HCT116 (cell line): Measurements from ENCODE around the gene EHMT1. TPM values are rescaled to one million over a fixed set of nuclear protein-coding genes. Genes with fewer than 3 reads are reported as not detected.

Experiments used
- ATAC-seq: fragments of 200-7000 bp; cut with Tn5 transposase; 2 replicates; pipeline ENCODE4 v1.9.1; 2020; ENCODE audit warnings: mild to moderate bottlenecking, moderate library complexity
- BruUV-seq: library from RNA; stranded (reverse); fragments of 400-500 nt; replicated peaks from 2 replicates; lab custom pipeline; 2021; lab: Mats Ljungman, UMichigan
- CTCF ChIA-PET: fragments of 300-600 bp; sonication (Branson Sonifier 250); formaldehyde crosslinking; loops from one replicate; lab custom pipeline; 2021; ENCODE audit warnings: antibody characterized with exemption; lab: Charles Lee
- POLR2A ChIA-PET: fragments of 300-600, 350-600 bp; sonication (Branson Sonifier 250); formaldehyde crosslinking; loops from one replicate; lab custom pipeline; 2021; ENCODE audit warnings: antibody characterized with exemption; lab: Charles Lee
- RAD21 ChIA-PET, 2 experiments: fragments of 300-600 bp; sonication (Branson Sonifier 250); formaldehyde crosslinking; loops; one replicate each; lab custom pipeline; 2023; ENCODE audit warnings: low total read pairs in 2 of 2; ENCODE audit not compliant: uncharacterized antibody in 2 of 2, unreplicated experiment in 2 of 2, low non-redundant PET in 1 of 2; lab: Charles Lee
- DNase-seq: peaks from one replicate; pipeline ENCODE4 v3.0.0-alpha.2; 2010; ENCODE audit warnings: low read depth, low spot score
- H2AFZ ChIP-seq: fragments of 200-600 bp; shearing (Covaris generic), sonication (generic); 2 replicates; pipeline ENCODE4 v1.6.1; 2017; ENCODE audit warnings: low read depth, mixed run types, mixed read lengths, antibody characterized with exemption, low read length; ENCODE audit not compliant: poor library complexity, severe bottlenecking
- H3K27ac ChIP-seq: 2 replicates; pipeline ENCODE4 v1.5.1; 2012; ENCODE audit warnings: low read depth, low read length
- H3K27me3 ChIP-seq: fragments of 200-600 bp; sonication (generic); 2 replicates; pipeline ENCODE4 v1.6.1; 2016; ENCODE audit warnings: mixed run types, low read length, mixed read lengths; ENCODE audit not compliant: insufficient read depth
- H3K36me3 ChIP-seq, 2 experiments: fragments of 200-500 bp in 1 of 2; fragments of 200-600 bp in 1 of 2; sonication (Bioruptor generic) in 1 of 2; sonication (generic) in 1 of 2; 2 replicates each; pipeline versions ENCODE4 v1.5.1 to v1.6.1; 2014 to 2016; ENCODE audit warnings: low read length in 2 of 2, inconsistent platforms in 1 of 2, mixed read lengths in 1 of 2, mixed run types in 1 of 2; ENCODE audit not compliant: insufficient read depth in 2 of 2, control insufficient read depth in 1 of 2
- H3K4me1 ChIP-seq, 2 experiments: fragments of 200-600 bp in 1 of 2; sonication (generic) in 1 of 2; 2 replicates each; pipeline versions ENCODE4 v1.5.1 to v1.6.1; 2012 to 2017; ENCODE audit warnings: low read length in 2 of 2, inconsistent platforms in 1 of 2, mild to moderate bottlenecking in 1 of 2, mixed read lengths in 1 of 2, mixed run types in 1 of 2, moderate library complexity in 1 of 2; ENCODE audit not compliant: insufficient read depth in 2 of 2, control insufficient read depth in 1 of 2
- H3K4me2 ChIP-seq: fragments of 200-600 bp; sonication (generic); 2 replicates; pipeline ENCODE4 v1.6.1; 2017; ENCODE audit warnings: mixed run types, low read length, mixed read lengths
- H3K4me3 ChIP-seq, 2 experiments: fragments of 200-600 bp in 1 of 2; sonication (generic) in 1 of 2; replicated peaks in 1 of 2; 2 replicates each; pipeline ENCODE4 v1.5.1; 2011 to 2016; ENCODE audit warnings: low read length in 2 of 2, control low read depth in 1 of 2, low read depth in 1 of 2, mild to moderate bottlenecking in 1 of 2, mixed read lengths in 1 of 2, mixed run types in 1 of 2
- H3K79me2 ChIP-seq: fragments of 200-600 bp; sonication (generic); 2 replicates; pipeline ENCODE4 v1.6.1; 2017; ENCODE audit warnings: mild to moderate bottlenecking, mixed run types, low read length, moderate library complexity, mixed read lengths; ENCODE audit not compliant: insufficient read depth
- H3K9ac ChIP-seq: fragments of 200-600 bp; sonication (generic); 2 replicates; pipeline ENCODE4 v1.6.1; 2016; ENCODE audit warnings: low read length, mixed read lengths
- H3K9me2 ChIP-seq: fragments of 200-600 bp; sonication (generic), shearing (Covaris generic); 2 replicates; pipeline ENCODE4 v1.6.1; 2017; ENCODE audit warnings: mixed run types, mild to moderate bottlenecking, moderate library complexity; ENCODE audit not compliant: insufficient read depth
- H3K9me3 ChIP-seq, 2 experiments: fragments of 200-500 bp in 1 of 2; fragments of 200-600 bp in 1 of 2; sonication (Bioruptor generic) in 1 of 2; sonication (generic) in 1 of 2; 2 replicates each; pipeline ENCODE4 v1.6.1; 2014 to 2017; ENCODE audit warnings: low read length in 2 of 2, mixed read lengths in 2 of 2, inconsistent platforms in 1 of 2, low read depth in 1 of 2, mild to moderate bottlenecking in 1 of 2, mixed run types in 1 of 2, moderate library complexity in 1 of 2; ENCODE audit not compliant: control insufficient read depth in 1 of 2, insufficient read depth in 1 of 2
- H4K20me1 ChIP-seq: fragments of 200-600 bp; sonication (generic), shearing (Covaris generic); 2 replicates; pipeline ENCODE4 v1.6.1; 2017; ENCODE audit warnings: mixed run types, mild to moderate bottlenecking, moderate library complexity; ENCODE audit not compliant: insufficient read depth
- ATF3 ChIP-seq: IDR thresholded peaks from 2 replicates; pipeline ENCODE4 v1.6.1; 2012
- CTCF ChIP-seq, 3 experiments: fragments of 200-600 bp in 1 of 3; sonication (generic) in 1 of 3; IDR thresholded peaks in 2 of 3; conservative IDR thresholded peaks in 1 of 3; 2 replicates each; pipeline ENCODE4 v1.5.1; 2012 to 2017; ENCODE audit warnings: low read depth in 2 of 3, low read length in 2 of 3, antibody characterized with exemption in 1 of 3, borderline replicate concordance in 1 of 3, control low read depth in 1 of 3, mild to moderate bottlenecking in 1 of 3, mixed read lengths in 1 of 3, mixed run types in 1 of 3, moderate library complexity in 1 of 3; ENCODE audit not compliant: insufficient read depth in 1 of 3
- EGR1 ChIP-seq: IDR thresholded peaks from 2 replicates; pipeline ENCODE4 v1.6.1; 2012; ENCODE audit warnings: low read depth
- EZH2phosphoT487 ChIP-seq: fragments of 200-600 bp; IDR thresholded peaks from 2 replicates; pipeline ENCODE4 v1.6.1; 2018; ENCODE audit warnings: antibody characterized with exemption, borderline replicate concordance
- FOSL1 ChIP-seq: IDR thresholded peaks from 2 replicates; pipeline ENCODE4 v1.6.1; 2012; ENCODE audit warnings: low read depth
- JUND ChIP-seq: IDR thresholded peaks from 2 replicates; pipeline ENCODE4 v1.6.1; 2012
- POLR2A ChIP-seq: IDR thresholded peaks from 2 replicates; pipeline ENCODE4 v1.7.0; 2011; ENCODE audit warnings: borderline replicate concordance; ENCODE audit not compliant: insufficient read depth, insufficient read length; ENCODE audit errors: extremely low read depth
- POLR2AphosphoS5 ChIP-seq: IDR thresholded peaks from 2 replicates; pipeline ENCODE4 v1.6.1; 2011; ENCODE audit warnings: mild to moderate bottlenecking, low read depth, low read length, moderate library complexity
- RAD21 ChIP-seq: IDR thresholded peaks from 2 replicates; pipeline ENCODE4 v1.6.1; 2012; ENCODE audit warnings: low read depth, mild to moderate bottlenecking
- REST ChIP-seq: IDR thresholded peaks from 2 replicates; pipeline ENCODE4 v1.6.1; 2012; ENCODE audit warnings: low read depth
- SIN3A ChIP-seq: IDR thresholded peaks from 2 replicates; pipeline ENCODE4 v1.6.1; 2012; ENCODE audit warnings: low read depth
- SRF ChIP-seq: IDR thresholded peaks from 2 replicates; pipeline ENCODE4 v1.6.1; 2012; ENCODE audit warnings: low read depth
- TCF7L2 ChIP-seq: IDR thresholded peaks from 2 replicates; pipeline ENCODE4 v1.7.0; 2011; ENCODE audit warnings: borderline replicate concordance, inconsistent platforms; ENCODE audit not compliant: insufficient read depth, insufficient read length; ENCODE audit errors: extremely low read depth
- ZFX ChIP-seq: fragments of 450-650 bp; IDR thresholded peaks from 2 replicates; pipeline ENCODE4 v1.6.1; 2017
- intact Hi-C: fragments of 100-400 bp; cut with micrococcal nuclease; formaldehyde crosslinking; loops from 2 replicates; pipeline ENCODE4 v1.10.0; 2022
- total RNA-seq: library from RNA; stranded (reverse); gene quantifications from one replicate; pipeline ENCODE4 v1.2.1, GENCODE V29; 2021; ENCODE audit not compliant: unreplicated experiment
- TF ChIP-seq, protein P1 (sequence below): IDR thresholded peaks from 2 replicates; pipeline ENCODE4 v1.6.1; 2012

The EHMT1 gene
- total RNA-seq, 1 experiment from 2014 or later, result 86.1 TPM

DNA sequence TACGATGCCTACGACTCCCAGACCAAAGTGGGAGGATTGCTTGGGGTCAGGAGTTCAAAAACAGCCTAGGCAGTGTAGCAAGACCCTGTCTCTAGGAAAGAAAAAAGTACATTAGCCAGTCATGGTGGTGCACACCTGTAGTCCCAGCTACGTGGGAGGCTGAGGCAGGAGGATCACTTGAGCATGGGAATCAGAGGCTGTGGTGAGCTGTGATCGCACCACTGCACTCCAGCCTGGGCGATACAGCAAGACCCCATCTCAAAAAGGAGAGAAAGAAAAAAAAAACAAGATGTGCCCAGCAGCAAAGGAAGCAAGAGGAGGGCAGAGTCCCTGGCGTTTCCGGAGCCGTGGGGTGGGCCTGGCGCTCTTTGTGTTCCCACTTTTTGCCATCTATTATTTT lies 179.3 kb downstream of the EHMT1 start:
- H3K27ac ChIP-seq, result no peak overlapping the region
- ATAC-seq (no peak), DNase-seq (no peak)
- H4K20me1 ChIP-seq, result no peaks in the 10 kb centered on the region
- no peaks in the 10 kb centered on the region for H3K27me3 ChIP-seq
- no peaks in the 10 kb centered on the region for H3K79me2 ChIP-seq
- H3K4me3 ChIP-seq, result no peak overlapping the region
- CTCF ChIA-PET, result no interaction called here
- H2AFZ ChIP-seq, result no peak overlapping the region
- H3K9me3 ChIP-seq, result no peaks in the 10 kb centered on the region
- intact Hi-C loops, result no loop called here
- POLR2A ChIA-PET, result no interaction called here
- BruUV-seq, result no TSS peak
- H3K9ac ChIP-seq, result no peak overlapping the region
- TF ChIP-seq TCF7L2, result no peak
- no peaks in the 10 kb centered on the region for H3K9me2 ChIP-seq
- peaks cover 21 to 22% of the 10 kb centered on the region in 2 experiments; a peak in 3 of 4 replicates for H3K36me3 ChIP-seq
- RAD21 ChIA-PET, result no interaction called here
- H3K4me1 ChIP-seq, result no peaks in the 10 kb centered on the region
- no peak overlapping the region for H3K4me2 ChIP-seq

DNA sequence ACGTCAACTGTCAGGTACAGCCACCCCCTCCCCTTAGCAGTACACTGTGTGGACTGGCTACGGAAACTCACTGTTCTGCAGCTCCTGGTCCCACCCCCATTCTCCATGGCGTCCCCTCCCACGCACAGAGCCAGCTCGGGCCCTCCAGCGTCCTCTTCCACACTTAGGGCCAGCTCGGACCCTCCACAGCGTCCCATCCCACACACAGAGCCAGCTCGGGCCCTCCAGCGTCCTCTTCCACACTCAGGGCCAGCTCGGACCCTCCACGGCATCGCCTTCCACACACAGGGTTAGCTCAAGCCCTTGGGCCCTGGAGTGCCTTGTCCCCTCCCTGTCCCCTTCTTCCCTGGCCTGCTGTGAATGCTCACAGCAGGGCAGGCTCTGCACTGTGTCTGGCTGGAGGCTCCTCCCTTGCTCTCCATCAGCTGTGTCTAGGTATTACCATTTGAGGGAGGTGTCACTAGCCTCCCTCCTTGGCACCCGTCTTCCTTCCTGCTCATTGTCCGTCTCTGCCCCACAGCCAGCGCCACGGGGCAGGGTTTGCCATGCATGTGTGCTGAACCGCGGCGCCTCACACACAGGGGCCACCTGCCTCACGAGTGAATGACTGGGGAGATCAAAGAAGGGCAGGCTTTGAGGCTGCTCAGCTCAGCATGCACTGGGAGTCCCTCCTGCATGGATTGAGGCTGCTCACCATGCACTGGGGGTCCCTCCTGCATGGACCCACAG lies 180.3 kb downstream of the EHMT1 start:
- ChIA-PET POLR2A (no interaction called here), CTCF (no interaction called here), RAD21 (no interaction called here)
- Histone ChIP-seq H2AFZ (no peak overlapping the region), H3K27ac (no peak overlapping the region), H3K9ac (no peak overlapping the region), H3K4me3 (no peak overlapping the region), H3K9me2 (no peaks in the 10 kb centered on the region), H3K4me1 (no peaks in the 10 kb centered on the region), H3K79me2 (no peaks in the 10 kb centered on the region), H4K20me1 (no peaks in the 10 kb centered on the region), H3K36me3 (peaks cover 15 to 21% of the 10 kb centered on the region in 2 experiments; a peak in 3 of 4 replicates), H3K27me3 (no peaks in the 10 kb centered on the region), H3K4me2 (no peak overlapping the region), H3K9me3 (no peaks in the 10 kb centered on the region)
- no peak for ATAC-seq
- intact Hi-C loops, result no loop called here
- no peak for DNase-seq
- BruUV-seq, result no TSS peak
- TF ChIP-seq SIN3A (no peak), ZFX (no peak), POLR2AphosphoS5 (no peak), CTCF (IDR thresholded peaks at IDR 0.05 in 2 of 3, conservative IDR thresholded peaks at IDR 0.05 in 1 of 3; ENCODE audit: borderline replicate concordance in 1 of 3, insufficient read depth in 1 of 3, low read depth in 2 of 3, low read length in 2 of 3) (no peak), ATF3 (no peak), EZH2phosphoT487 (no peak), POLR2A (no peak), RAD21 (no peak), EGR1 (no peak), FOSL1 (no peak), REST (no peak), JUND (no peak), SRF (no peak), TCF7L2 (no peak)
- TF ChIP-seq, protein P1, sequence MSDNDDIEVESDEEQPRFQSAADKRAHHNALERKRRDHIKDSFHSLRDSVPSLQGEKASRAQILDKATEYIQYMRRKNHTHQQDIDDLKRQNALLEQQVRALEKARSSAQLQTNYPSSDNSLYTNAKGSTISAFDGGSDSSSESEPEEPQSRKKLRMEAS, result no peak
